ENCODE data around the gene SLC4A1AP.
A peak's percentile ranks its signal among the peaks of the same experiment; 100 is the strongest.

The SLC4A1AP gene

GRCh38 chr2:27685577-27685976 is 21.9 kb downstream of the SLC4A1AP start:
- Histone ChIP-seq H3K27me3 (ENCODE audit: insufficient read depth, poor library complexity, severe bottlenecking) (no peaks in the 10 kb centered on the region), H3K9me3 (ENCODE audit: severe bottlenecking) (no peaks in the 10 kb centered on the region), H3K27ac (ENCODE audit: poor library complexity, severe bottlenecking) (no peak overlapping the region), H3K4me1 (ENCODE audit: insufficient read depth, poor library complexity, severe bottlenecking) (peaks cover 35% of the 10 kb centered on the region), H3K36me3 (ENCODE audit: low read depth) (peaks cover 64% of the 10 kb centered on the region), H3K4me3 (ENCODE audit: severe bottlenecking) (no peak overlapping the region)
- TF ChIP-seq CTCF (IDR thresholded peaks at IDR 0.05; ENCODE audit: poor library complexity, severe bottlenecking) = no peak
- ATAC-seq (ENCODE audit: low read depth) (no peak), DNase-seq (ENCODE audit: low spot score) (no peak)

- DNase-seq (ENCODE audit: low spot score) = no peak
- Histone ChIP-seq H3K27me3 (ENCODE audit: insufficient read depth, poor library complexity, severe bottlenecking) (no peaks in the 10 kb centered on the region), H3K4me3 (ENCODE audit: severe bottlenecking) (no peak overlapping the region), H3K4me1 (ENCODE audit: insufficient read depth, poor library complexity, severe bottlenecking) (peaks cover 29% of the 10 kb centered on the region), H3K27ac (ENCODE audit: poor library complexity, severe bottlenecking) (peak overlapping the region; percentile 18), H3K9me3 (ENCODE audit: severe bottlenecking) (no peaks in the 10 kb centered on the region), H3K36me3 (ENCODE audit: low read depth) (peaks cover 70% of the 10 kb centered on the region)
- ATAC-seq (ENCODE audit: low read depth) = no peak
- no peak for TF ChIP-seq CTCF (IDR thresholded peaks at IDR 0.05; ENCODE audit: poor library complexity, severe bottlenecking)
Observed at GRCh38 chr2:27687232-27687631, 23.5 kb downstream of the SLC4A1AP start.

GRCh38 chr2:27689424-27689823 is 25.7 kb downstream of the SLC4A1AP start:
- DNase-seq (ENCODE audit: low spot score) (no peak), ATAC-seq (ENCODE audit: low read depth) (peak; percentile 23; the same call in 1 of the 3 replicates)
- TF ChIP-seq CTCF (IDR thresholded peaks at IDR 0.05; ENCODE audit: poor library complexity, severe bottlenecking) = no peak
- no peaks in the 10 kb centered on the region for H3K9me3 ChIP-seq (ENCODE audit: severe bottlenecking)
- no peaks in the 10 kb centered on the region for H3K27me3 ChIP-seq (ENCODE audit: insufficient read depth, poor library complexity, severe bottlenecking)
- peaks cover 12% of the 10 kb centered on the region for H3K4me1 ChIP-seq (ENCODE audit: insufficient read depth, poor library complexity, severe bottlenecking)
- H3K27ac ChIP-seq (ENCODE audit: poor library complexity, severe bottlenecking) = peak overlapping the region; percentile 16
- peaks cover 72% of the 10 kb centered on the region for H3K36me3 ChIP-seq (ENCODE audit: low read depth)
- H3K4me3 ChIP-seq (ENCODE audit: severe bottlenecking) = no peak overlapping the region

GRCh38 chr2:27690052-27690451 is 26.4 kb downstream of the SLC4A1AP start:
- peaks cover 72% of the 10 kb centered on the region for H3K36me3 ChIP-seq (ENCODE audit: low read depth)
- no peak for ATAC-seq (ENCODE audit: low read depth)
- H3K27ac ChIP-seq (ENCODE audit: poor library complexity, severe bottlenecking) = peak overlapping the region; percentile 16
- peaks cover 12% of the 10 kb centered on the region for H3K4me1 ChIP-seq (ENCODE audit: insufficient read depth, poor library complexity, severe bottlenecking)
- H3K9me3 ChIP-seq (ENCODE audit: severe bottlenecking) = no peaks in the 10 kb centered on the region
- H3K27me3 ChIP-seq (ENCODE audit: insufficient read depth, poor library complexity, severe bottlenecking) = no peaks in the 10 kb centered on the region
- no peak overlapping the region for H3K4me3 ChIP-seq (ENCODE audit: severe bottlenecking)
- no peak for TF ChIP-seq CTCF (IDR thresholded peaks at IDR 0.05; ENCODE audit: poor library complexity, severe bottlenecking)
- DNase-seq (ENCODE audit: low spot score) = no peak

GRCh38 chr2:27697660-27698059 is 34.0 kb downstream of the SLC4A1AP start:
- H3K36me3 ChIP-seq (ENCODE audit: low read depth) = peaks cover 33% of the 10 kb centered on the region
- no peak for DNase-seq (ENCODE audit: low spot score)
- TF ChIP-seq CTCF (IDR thresholded peaks at IDR 0.05; ENCODE audit: poor library complexity, severe bottlenecking) = no peak
- no peaks in the 10 kb centered on the region for H3K4me1 ChIP-seq (ENCODE audit: insufficient read depth, poor library complexity, severe bottlenecking)
- no peaks in the 10 kb centered on the region for H3K9me3 ChIP-seq (ENCODE audit: severe bottlenecking)
- ATAC-seq (ENCODE audit: low read depth) = no peak
- no peak overlapping the region for H3K4me3 ChIP-seq (ENCODE audit: severe bottlenecking)
- no peaks in the 10 kb centered on the region for H3K27me3 ChIP-seq (ENCODE audit: insufficient read depth, poor library complexity, severe bottlenecking)
- no peak overlapping the region for H3K27ac ChIP-seq (ENCODE audit: poor library complexity, severe bottlenecking)
